Testis (tissue), 2 donors: ENCODE data around the gene CARMIL3.

Source experiments
- POLR2A ChIP-seq: fragments of 450-650 bp; IDR thresholded peaks from one replicate; pipeline ENCODE4 v1.6.1; 2017; ENCODE audit warnings: antibody characterized with exemption, mild to moderate bottlenecking, moderate library complexity
- TF ChIP-seq, protein P1 (sequence below), 3 experiments: fragments of 450-650 bp in 2 of 3; fragments of 200-600 bp in 1 of 3; sonication (generic) in 1 of 3; IDR thresholded peaks; one replicate each; pipeline ENCODE4 v1.5.1; 2016 to 2019; ENCODE audit warnings: antibody characterized with exemption in 3 of 3, mild to moderate bottlenecking in 2 of 3, moderate library complexity in 1 of 3

DNA sequence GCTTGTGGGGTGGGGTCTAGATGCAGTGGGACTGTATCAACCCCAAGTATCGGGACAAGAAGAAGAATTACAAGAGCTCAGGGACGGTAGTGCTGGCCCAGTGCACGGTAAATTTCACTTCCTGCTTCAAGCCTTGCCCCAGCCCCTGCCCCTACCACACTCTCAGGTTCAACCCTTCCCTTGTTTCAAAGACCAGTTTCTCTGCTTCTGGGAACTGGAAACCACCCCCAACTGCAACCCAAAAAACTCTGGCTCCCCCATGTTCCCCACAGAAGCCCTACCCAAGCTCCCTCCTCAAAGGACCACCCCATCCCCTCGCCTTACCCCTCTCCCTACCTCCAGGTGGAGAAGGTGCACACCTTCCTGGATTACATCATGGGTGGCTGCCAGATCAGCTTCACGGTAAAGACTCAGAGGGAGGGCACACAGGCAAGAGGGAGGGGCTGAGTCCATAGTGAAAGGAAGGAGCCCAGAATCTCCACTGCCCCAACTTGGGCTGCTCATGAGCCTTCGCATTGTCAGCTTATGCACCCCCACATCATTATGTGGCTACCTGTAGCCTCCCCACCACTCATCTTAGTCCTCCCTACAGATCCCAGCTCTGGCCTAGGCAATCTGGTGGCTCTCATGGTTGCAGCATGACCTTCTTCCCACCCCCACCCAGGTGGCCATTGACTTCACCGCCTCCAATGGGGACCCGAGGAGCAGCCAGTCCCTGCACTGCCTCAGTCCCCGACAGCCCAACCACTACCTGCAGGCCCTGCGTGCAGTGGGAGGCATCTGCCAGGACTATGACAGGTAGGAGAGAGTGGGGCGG is 23.9 kb downstream of the CARMIL3 start:
- no peak for TF ChIP-seq POLR2A
- TF ChIP-seq, protein P1, sequence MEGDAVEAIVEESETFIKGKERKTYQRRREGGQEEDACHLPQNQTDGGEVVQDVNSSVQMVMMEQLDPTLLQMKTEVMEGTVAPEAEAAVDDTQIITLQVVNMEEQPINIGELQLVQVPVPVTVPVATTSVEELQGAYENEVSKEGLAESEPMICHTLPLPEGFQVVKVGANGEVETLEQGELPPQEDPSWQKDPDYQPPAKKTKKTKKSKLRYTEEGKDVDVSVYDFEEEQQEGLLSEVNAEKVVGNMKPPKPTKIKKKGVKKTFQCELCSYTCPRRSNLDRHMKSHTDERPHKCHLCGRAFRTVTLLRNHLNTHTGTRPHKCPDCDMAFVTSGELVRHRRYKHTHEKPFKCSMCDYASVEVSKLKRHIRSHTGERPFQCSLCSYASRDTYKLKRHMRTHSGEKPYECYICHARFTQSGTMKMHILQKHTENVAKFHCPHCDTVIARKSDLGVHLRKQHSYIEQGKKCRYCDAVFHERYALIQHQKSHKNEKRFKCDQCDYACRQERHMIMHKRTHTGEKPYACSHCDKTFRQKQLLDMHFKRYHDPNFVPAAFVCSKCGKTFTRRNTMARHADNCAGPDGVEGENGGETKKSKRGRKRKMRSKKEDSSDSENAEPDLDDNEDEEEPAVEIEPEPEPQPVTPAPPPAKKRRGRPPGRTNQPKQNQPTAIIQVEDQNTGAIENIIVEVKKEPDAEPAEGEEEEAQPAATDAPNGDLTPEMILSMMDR (IDR thresholded peaks at IDR 0.05): no peak
